Middle frontal gyrus (tissue), 1 donor: Measurements from ENCODE around the gene MAP4K4.
"Not testable (repeated sequence)": the region's sequence is repeated elsewhere in the genome, so short reads cannot be mapped to it uniquely, and the experiment has no call there.

ENCODE experiments used
- DNase-seq: peaks from one replicate; pipeline ENCODE4 v3.0.0-alpha.2; 2015; ENCODE audit warnings: low spot score; ENCODE audit errors: extremely low spot score

Gene MAP4K4

GRCh38 chr2:101766871-101767739 lies 69.6 kb downstream of the MAP4K4 start:
- DNase-seq = no peak

- no peak for DNase-seq
Measured at GRCh38 chr2:101768556-101769220, 71.2 kb downstream of the MAP4K4 start.

- not testable (repeated sequence) for DNase-seq
Measured at GRCh38 chr2:101769726-101770125, 72.2 kb downstream of the MAP4K4 start.

- no peak for DNase-seq
Measured at GRCh38 chr2:101770726-101771125, 73.2 kb downstream of the MAP4K4 start.

- DNase-seq = no peak
Measured at GRCh38 chr2:101771227-101771902, 73.9 kb downstream of the MAP4K4 start.

- no peak for DNase-seq
Measured at GRCh38 chr2:101771910-101772321, 74.4 kb downstream of the MAP4K4 start.

- DNase-seq = no peak
Measured at GRCh38 chr2:101773137-101773536, 75.6 kb downstream of the MAP4K4 start.

- not testable (repeated sequence) for DNase-seq
Measured at GRCh38 chr2:101773961-101774360, 76.5 kb downstream of the MAP4K4 start.

GRCh38 chr2:101775092-101775491 lies 77.6 kb downstream of the MAP4K4 start:
- no peak for DNase-seq

GRCh38 chr2:101775636-101776035 lies 78.1 kb downstream of the MAP4K4 start:
- no peak for DNase-seq

- DNase-seq = no peak
Measured at GRCh38 chr2:101776172-101777043, 78.9 kb downstream of the MAP4K4 start.

GRCh38 chr2:101777337-101777736 lies 79.8 kb downstream of the MAP4K4 start:
- DNase-seq = no peak

GRCh38 chr2:101778102-101778501 lies 80.6 kb downstream of the MAP4K4 start:
- DNase-seq = no peak

GRCh38 chr2:101779190-101779589 lies 81.7 kb downstream of the MAP4K4 start:
- no peak for DNase-seq

GRCh38 chr2:101779656-101780055 lies 82.1 kb downstream of the MAP4K4 start:
- DNase-seq = no peak

GRCh38 chr2:101781326-101781725 lies 83.8 kb downstream of the MAP4K4 start:
- no peak for DNase-seq

GRCh38 chr2:101781791-101782426 lies 84.4 kb downstream of the MAP4K4 start:
- DNase-seq = no peak

- DNase-seq = no peak
Measured at GRCh38 chr2:101782427-101782792, 84.9 kb downstream of the MAP4K4 start.

GRCh38 chr2:101787097-101787496 lies 89.6 kb downstream of the MAP4K4 start:
- no peak for DNase-seq

GRCh38 chr2:101788565-101788964 lies 91.1 kb downstream of the MAP4K4 start:
- DNase-seq = no peak
